NCI-H460 (cell line): ENCODE measurements around the gene DUS4L. TPM values are rescaled to one million over a fixed set of nuclear protein-coding genes. Genes with fewer than 3 reads are reported as not detected.
"Not testable (repeated sequence)": the region's sequence is repeated elsewhere in the genome, so short reads cannot be mapped to it uniquely, and the experiment has no call there.

Experiments
- DNase-seq: peaks from one replicate; pipeline ENCODE4 v3.0.0-alpha.2; 2016; ENCODE audit warnings: low read depth; ENCODE audit errors: extremely low read depth
- polyA plus RNA-seq: library from polyadenylated mRNA; depleted of rRNA; stranded (reverse); fragments of >200 nt; gene quantifications from 2 replicates; pipeline ENCODE4 v1.2.3, GENCODE V29; 2014; cell fraction: nucleus; rRNA removed
- total RNA-seq: library from RNA; depleted of rRNA; stranded (reverse); fragments of >200 nt; shearing (Covaris generic); gene quantifications from 2 replicates; pipeline ENCODE4 v1.2.3, GENCODE V29; 2014; rRNA removed

Gene DUS4L, protein sequence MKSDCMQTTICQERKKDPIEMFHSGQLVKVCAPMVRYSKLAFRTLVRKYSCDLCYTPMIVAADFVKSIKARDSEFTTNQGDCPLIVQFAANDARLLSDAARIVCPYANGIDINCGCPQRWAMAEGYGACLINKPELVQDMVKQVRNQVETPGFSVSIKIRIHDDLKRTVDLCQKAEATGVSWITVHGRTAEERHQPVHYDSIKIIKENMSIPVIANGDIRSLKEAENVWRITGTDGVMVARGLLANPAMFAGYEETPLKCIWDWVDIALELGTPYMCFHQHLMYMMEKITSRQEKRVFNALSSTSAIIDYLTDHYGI
- 26.4 and 28.0 TPM in 2 replicates for total RNA-seq
- polyA plus RNA-seq, result 30.9 and 38.5 TPM in 2 replicates

DNA sequence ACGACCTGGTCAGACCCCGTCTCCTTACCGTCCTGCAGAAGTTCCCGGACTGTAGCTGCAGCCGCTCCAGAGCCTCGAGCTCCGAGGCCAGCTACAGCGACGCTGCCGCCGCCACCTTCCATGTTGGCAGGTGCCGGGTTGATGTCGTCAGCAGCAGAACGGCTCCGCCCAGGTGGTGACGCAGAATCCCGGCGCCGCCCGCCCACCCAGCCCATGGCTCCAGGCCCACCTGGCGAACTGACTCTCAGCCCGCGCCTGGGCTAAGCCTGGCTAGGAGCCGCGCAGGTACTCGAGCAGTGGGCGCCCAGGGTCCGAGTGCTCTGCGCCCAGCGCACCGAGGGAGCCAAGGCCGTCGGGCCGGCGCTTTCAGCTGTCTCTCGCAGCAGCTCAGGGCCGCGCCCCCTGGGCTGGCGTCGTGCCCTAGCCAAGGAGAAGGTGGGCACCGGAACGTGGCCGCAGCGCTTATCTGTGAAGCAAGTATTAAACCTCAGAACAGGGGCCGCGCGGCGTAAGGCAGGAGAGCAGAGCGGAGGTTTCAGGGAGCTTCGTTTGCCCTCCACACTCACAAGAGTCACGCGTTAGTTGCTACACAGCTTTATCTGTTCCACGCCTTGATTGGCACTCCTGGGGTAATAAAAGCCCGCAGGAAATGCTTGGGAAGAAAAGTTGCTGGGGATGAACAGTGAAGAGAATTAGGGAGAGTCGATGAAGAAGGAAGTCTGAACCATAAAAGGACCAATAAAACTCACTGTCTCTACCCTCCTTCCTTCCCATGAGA is at the start of gene DUS4L, which contains the start of gene COG5:
TSS of gene DUS4L (plus strand) at position 197 of the 778 bp plus-strand sequence. CDS start 3,100 bp downstream, outside the sequence.
TSS of gene COG5 (minus strand) at position 146 of the 778 bp plus-strand sequence. CDS start at position 122, 24 bp downstream.
- DNase-seq, result peak; percentile 73

DNA sequence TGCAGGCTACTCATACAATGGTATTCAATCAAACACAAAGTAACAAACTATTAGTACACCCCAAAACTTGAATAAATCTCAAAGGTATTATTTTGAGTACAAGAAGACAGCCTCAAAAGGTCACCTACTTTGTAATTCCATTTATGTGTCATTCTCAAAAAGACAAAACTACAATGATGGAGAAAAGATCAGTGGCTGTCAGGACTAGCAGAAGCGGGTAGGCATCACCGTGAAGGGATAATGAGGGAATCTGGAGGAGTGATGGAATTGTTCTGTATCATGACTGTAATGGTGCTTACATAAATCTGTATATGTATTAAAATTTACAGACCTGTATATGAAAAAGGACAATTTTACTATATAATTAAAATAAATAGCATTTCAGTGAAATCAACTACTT is 37.1 kb upstream of the DUS4L start:
- no peak for DNase-seq

- DNase-seq, result no peak
Observed at GRCh38 chr7:107527196-107527595, 36.6 kb upstream of the DUS4L start.

DNA sequence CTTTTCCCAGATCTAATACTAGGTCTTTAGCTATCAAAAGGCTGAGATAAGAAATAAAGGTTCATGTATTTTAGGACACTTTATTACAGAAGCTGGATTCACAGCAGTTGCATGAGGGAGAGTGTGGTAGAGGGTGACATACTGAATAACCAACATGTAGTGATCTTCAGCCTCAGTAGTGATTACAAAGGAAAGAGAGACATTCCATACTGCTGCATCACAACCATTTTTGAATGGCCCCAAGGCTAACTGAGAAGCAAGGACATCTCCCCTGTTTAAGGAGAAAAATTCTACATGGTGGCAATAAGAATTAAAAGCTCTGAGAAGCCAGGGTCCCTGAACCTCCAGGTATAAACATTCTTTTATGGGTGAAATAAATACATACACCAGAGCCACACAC is 35.3 kb upstream of the DUS4L start:
- DNase-seq, result no peak

- no peak for DNase-seq
Observed at GRCh38 chr7:107530751-107531150, 33.0 kb upstream of the DUS4L start.

DNA sequence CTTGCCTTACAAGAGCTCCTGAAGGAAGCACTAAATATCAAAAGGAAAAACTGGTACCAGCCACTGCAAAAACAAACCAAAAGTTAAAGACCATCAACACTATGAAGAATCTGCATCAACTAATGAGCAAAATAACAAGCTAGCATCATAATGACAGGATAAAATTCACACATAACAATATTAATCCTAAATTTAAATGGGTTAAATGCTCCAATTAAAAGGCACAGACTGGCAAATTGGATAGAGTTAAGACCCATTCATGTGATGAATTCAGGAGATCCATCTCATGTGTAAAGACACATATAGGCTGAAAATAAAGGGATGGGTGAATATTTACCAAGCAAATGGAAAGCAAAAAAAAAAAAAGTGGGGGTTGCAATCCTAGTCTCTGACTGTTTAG is 29.6 kb upstream of the DUS4L start:
- DNase-seq, result no peak

GRCh38 chr7:107537228-107537627 is 26.5 kb upstream of the DUS4L start:
- DNase-seq, result not testable (repeated sequence)

GRCh38 chr7:107538001-107538400 is 25.8 kb upstream of the DUS4L start:
- DNase-seq, result no peak

- no peak for DNase-seq
Observed at GRCh38 chr7:107543338-107543993, 20.3 kb upstream of the DUS4L start.

GRCh38 chr7:107544848-107545591 is 18.8 kb upstream of the DUS4L start:
- DNase-seq, result no peak

- DNase-seq, result no peak
Observed at GRCh38 chr7:107551936-107552335, 11.8 kb upstream of the DUS4L start.

- DNase-seq, result no peak
Observed at GRCh38 chr7:107555893-107556292, 7.9 kb upstream of the DUS4L start.

DNA sequence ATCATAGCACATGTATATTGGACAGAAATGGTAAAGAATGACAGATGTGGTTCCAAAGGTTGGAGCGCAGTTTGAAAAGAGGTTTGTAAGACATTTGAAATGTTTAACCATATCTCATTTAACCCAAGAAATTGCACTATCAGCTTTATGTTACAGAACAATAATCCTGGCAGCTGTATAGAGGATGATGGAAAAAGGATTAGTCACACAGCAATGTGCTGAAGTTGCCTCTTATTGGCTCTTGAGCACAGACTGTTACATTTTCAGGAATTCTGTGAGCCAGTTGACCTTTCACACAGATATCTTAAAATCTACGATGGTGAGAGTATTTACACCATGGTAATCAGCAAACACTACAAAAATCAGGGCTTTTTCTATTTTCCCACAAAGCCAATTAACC is 3.9 kb upstream of the DUS4L start:
- peak; percentile 58 for DNase-seq

DNA sequence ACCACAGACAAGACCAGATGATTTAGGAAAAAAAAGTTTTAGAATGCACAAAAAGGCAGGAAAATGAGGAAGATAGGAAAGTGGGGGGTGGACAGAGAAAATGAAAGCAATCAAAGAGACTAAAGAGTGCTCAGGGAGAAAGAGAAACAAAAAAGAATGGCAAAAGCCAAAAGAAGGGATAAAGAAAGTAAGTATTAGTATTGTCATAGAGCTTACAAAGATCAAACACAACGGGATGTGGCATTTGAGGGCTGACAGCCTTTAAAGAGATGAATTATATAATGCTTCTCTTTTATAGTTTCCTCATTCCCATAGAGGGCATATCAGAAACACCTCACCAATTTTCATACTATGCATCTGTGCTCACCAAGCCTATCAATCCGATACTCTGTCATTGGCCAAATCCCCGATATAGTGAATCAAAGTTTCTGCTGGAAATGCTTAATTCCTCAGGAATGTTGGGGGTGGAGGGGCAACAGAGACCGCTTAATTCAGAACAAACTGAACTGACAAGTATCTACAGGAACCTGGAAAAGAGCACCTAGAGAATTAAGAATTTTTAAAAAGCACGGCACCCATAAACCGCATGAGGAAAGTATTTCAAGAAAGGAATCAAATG is 2.8 kb upstream of the DUS4L start:
- DNase-seq, result no peak

- no peak for DNase-seq
Observed at GRCh38 chr7:107563081-107563774, 543 bp upstream of the DUS4L start.

DNA sequence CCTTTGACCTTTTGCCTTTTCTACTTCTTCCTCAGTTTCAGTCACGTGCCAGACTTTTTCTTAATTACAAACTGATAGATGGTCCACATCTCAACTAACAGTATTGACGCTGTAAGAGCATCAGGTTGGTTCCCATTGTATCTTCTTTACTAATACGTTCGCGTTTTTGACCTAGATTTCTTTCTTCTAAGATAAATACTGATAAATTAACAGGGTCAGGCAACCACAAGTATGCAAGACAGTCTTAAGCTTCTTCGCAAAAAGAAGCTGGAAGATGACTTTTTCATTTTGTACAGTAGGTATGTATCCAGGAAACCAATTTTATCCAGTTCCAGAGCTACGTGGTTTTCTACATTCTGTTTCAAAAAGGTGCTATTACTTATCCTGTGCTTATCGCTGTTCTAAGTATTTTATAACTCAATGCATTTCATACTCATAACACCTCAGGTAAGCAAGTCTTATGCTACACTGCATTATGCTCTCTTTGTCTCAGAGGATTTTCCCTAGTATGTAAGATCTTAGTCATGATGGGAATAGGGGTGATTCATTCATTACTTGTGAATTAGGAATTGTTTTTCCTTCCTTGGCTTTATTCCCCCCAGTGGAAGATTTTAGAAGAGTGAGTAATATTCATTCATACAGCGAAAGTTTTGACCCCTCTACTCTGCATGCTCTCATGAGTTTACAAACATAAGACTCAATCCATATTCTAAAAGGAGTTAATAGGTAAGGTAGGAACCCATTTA is 955 bp downstream of the DUS4L start:
- DNase-seq, result peak; percentile 21

GRCh38 chr7:107570298-107570697 is 6.5 kb downstream of the DUS4L start:
- no peak for DNase-seq

- DNase-seq, result no peak
Observed at GRCh38 chr7:107573537-107573936, 9.8 kb downstream of the DUS4L start.

- peak; percentile 18 for DNase-seq
Observed at GRCh38 chr7:107579554-107579884, 15.7 kb downstream of the DUS4L start.
